WTC11 (cell line): ENCODE results near the gene SDR9C7.
"Not testable (repeated sequence)": the region's sequence is repeated elsewhere in the genome, so short reads cannot be mapped to it uniquely, and the experiment has no call there.

Experiments used
- ATF6 ChIP-seq: sonication (generic); formaldehyde crosslinking; IDR thresholded peaks from 2 replicates; pipeline ENCODE4 v1.8.1; 2023; ENCODE audit warnings: mild to moderate bottlenecking, missing genetic modification reagents
- CBFB ChIP-seq: sonication (generic); formaldehyde crosslinking; IDR thresholded peaks from 2 replicates; pipeline ENCODE4 v1.8.1; 2022; ENCODE audit warnings: mild to moderate bottlenecking, low read depth, missing genetic modification reagents
- CREB1 ChIP-seq: sonication (generic); formaldehyde crosslinking; IDR thresholded peaks from 2 replicates; pipeline ENCODE4 v1.8.0; 2023; ENCODE audit warnings: mild to moderate bottlenecking, missing genetic modification reagents
- CTCF ChIP-seq: fragments of 200-600 bp; IDR thresholded peaks from 2 replicates; pipeline ENCODE4 v1.8.0; 2022; ENCODE audit warnings: antibody characterized with exemption
- ETV6 ChIP-seq: sonication (generic); formaldehyde crosslinking; IDR thresholded peaks from 2 replicates; pipeline ENCODE4 v1.8.1; 2022; ENCODE audit warnings: mild to moderate bottlenecking, missing genetic modification reagents
- GABPB1 ChIP-seq: sonication (generic); formaldehyde crosslinking; IDR thresholded peaks from 2 replicates; pipeline ENCODE4 v1.8.1; 2023; ENCODE audit warnings: mild to moderate bottlenecking, missing genetic modification reagents
- KAT7 ChIP-seq: sonication (generic); formaldehyde crosslinking; IDR thresholded peaks from 2 replicates; pipeline ENCODE4 v1.8.1; 2023; ENCODE audit warnings: missing genetic modification reagents, mild to moderate bottlenecking, borderline replicate concordance
- MXD4 ChIP-seq: fragments of 250-450 bp; sonication (Bioruptor Pico); IDR thresholded peaks from 2 replicates; pipeline ENCODE4 v1.8.0; 2021; ENCODE audit warnings: mild to moderate bottlenecking, moderate library complexity, borderline replicate concordance
- NR2C2 ChIP-seq: sonication (generic); formaldehyde crosslinking; IDR thresholded peaks from 2 replicates; pipeline ENCODE4 v1.8.0; 2022; ENCODE audit warnings: mild to moderate bottlenecking, missing genetic modification reagents
- TEAD4 ChIP-seq: sonication (generic); formaldehyde crosslinking; IDR thresholded peaks from 2 replicates; pipeline ENCODE4 v1.8.0; 2022; ENCODE audit warnings: mild to moderate bottlenecking, missing genetic modification reagents
- TP53 ChIP-seq: sonication (generic); formaldehyde crosslinking; IDR thresholded peaks from 2 replicates; pipeline ENCODE4 v1.8.1; 2023; ENCODE audit warnings: mild to moderate bottlenecking, missing genetic modification reagents
- ZNF232 ChIP-seq: sonication (generic); formaldehyde crosslinking; IDR thresholded peaks from 2 replicates; pipeline ENCODE4 v1.8.0; 2022; ENCODE audit warnings: mild to moderate bottlenecking, missing genetic modification reagents
- ZNF512 ChIP-seq: sonication (generic); formaldehyde crosslinking; IDR thresholded peaks from 2 replicates; pipeline ENCODE4 v1.8.1; 2022; ENCODE audit warnings: missing genetic modification reagents, borderline replicate concordance

- not testable (repeated sequence) for TF ChIP-seq NR2C2 (CRISPR knock-in tag); ATF6 (CRISPR knock-in tag); MXD4; GABPB1 (CRISPR knock-in tag); CTCF; ZNF232 (CRISPR knock-in tag); CBFB (CRISPR knock-in tag); ETV6 (CRISPR knock-in tag); TP53 (CRISPR knock-in tag); CREB1 (CRISPR knock-in tag); TEAD4 (CRISPR knock-in tag); ZNF512 (CRISPR knock-in tag); KAT7 (CRISPR knock-in tag)
These were observed 29.3 kb upstream of the SDR9C7 start for GRCh38 chr12:56963557-56963956.
